HG03159 (cell line): ENCODE data around the gene ADRM1.

Source experiments
- ATAC-seq: cut with Tn5 transposase; IDR thresholded peaks from one replicate; pipeline ENCODE4 v1.9.1; 2021; ENCODE audit warnings: mild to moderate bottlenecking, moderate library complexity; ENCODE audit not compliant: unreplicated experiment

ADRM1 gene

GRCh38 chr20:62309198-62309944, 6.6 kb downstream of the ADRM1 start:
- no peak for ATAC-seq

- no peak for ATAC-seq
Observed at GRCh38 chr20:62309947-62310756, 7.4 kb downstream of the ADRM1 start.

- no peak for ATAC-seq
Observed at GRCh38 chr20:62310757-62311121, 7.9 kb downstream of the ADRM1 start.

GRCh38 chr20:62311150-62311549, 8.4 kb downstream of the ADRM1 start:
- ATAC-seq, result no peak

GRCh38 chr20:62311832-62312661, 9.2 kb downstream of the ADRM1 start:
- ATAC-seq, result no peak

GRCh38 chr20:62312662-62312977, 9.8 kb downstream of the ADRM1 start:
- no peak for ATAC-seq

- no peak for ATAC-seq
Observed at GRCh38 chr20:62313021-62313420, 10.2 kb downstream of the ADRM1 start.

DNA sequence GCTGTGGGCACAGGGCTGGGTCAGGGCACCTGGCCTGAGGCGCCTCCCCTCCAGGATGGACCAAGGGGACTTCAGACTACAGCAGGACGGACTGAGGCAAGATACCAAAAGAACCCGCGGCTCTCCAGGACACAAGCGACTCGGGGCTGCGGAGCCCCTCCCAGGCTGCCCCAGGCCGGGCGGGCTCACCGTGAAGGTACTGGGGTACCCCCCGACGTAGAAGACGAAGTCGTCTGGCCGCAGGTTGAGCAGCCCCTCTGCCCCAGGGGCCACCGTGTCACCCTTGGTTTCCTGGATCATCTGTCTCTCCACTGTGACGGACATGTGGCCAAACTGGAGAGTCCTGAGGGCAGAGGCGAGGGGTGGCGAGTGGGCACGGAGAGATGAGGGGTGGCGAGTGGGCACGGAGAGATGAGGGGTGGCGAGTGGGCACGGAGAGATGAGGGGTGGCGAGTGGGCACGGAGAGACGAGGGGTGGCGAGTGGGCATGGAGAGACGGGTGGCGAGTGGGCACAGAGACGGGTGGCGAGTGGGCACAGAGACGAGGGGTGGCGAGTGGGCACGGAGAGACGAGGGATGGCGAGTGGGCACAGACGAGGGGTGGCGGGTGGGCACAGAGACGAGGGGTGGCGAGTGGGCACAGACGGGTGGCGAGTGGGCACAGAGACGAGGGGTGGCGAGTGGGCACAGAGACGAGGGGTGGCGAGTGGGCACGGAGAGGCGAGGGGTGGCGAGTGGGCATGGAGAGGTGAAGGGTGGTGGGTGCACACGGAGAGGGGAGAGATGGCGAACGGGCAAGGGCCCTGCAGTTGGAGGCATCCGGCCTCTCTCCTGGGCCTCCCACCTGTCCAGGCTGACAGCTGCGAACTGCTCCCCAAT, 10.9 kb downstream of the ADRM1 start:
- ATAC-seq, result no peak

GRCh38 chr20:62314339-62314638, 11.5 kb downstream of the ADRM1 start:
- ATAC-seq, result no peak

GRCh38 chr20:62314711-62315302, 12.0 kb downstream of the ADRM1 start:
- no peak for ATAC-seq

DNA sequence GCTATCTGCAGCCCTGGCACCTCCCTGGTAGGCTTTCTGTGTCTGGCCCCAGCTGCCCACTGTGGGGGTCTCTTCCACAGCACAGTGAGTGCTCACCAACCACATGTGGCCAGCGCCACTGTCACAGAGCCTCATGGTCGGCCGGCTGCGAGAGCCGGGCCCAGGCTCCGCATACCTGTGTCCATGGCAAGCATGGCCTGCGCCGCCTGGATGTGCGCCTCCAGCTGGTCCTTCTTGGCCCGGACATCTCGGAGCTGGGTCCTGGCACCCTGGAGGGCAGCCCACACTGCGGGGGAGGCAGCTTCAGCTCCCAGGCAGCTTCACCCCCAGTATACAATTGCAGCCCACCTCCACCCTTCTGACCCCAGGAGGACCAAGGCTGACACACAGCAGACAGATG, 13.0 kb downstream of the ADRM1 start:
- ATAC-seq, result no peak

- no peak for ATAC-seq
Observed at GRCh38 chr20:62316331-62317166, 13.8 kb downstream of the ADRM1 start.

DNA sequence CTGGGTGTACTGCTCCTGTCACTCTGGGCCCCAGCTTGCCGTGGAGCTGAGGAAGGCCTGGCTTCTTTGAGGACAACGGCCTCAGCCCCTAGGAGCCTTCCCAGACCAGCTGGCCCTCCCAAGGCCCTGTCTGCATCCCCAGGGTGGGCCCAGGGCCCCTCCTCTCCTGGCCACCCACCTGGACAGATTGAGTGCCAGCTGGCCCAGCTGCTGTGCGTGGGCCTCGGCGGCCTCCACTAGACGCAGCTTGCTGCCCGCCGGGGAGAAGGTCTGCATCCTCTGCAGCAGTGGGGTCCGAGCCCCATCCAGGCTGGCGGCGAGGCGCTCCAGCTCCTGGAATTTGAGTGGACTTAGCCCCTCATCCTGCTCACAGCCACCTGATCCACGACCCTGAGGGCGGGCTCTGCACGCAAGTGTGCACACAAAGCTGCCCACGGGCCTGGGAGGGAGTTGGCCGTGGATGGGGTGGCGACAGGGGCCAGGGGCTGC, 14.4 kb downstream of the ADRM1 start:
- ATAC-seq, result no peak

GRCh38 chr20:62318400-62319345, 15.9 kb downstream of the ADRM1 start:
- no peak for ATAC-seq

- ATAC-seq, result no peak
Observed at GRCh38 chr20:62319346-62319909, 16.6 kb downstream of the ADRM1 start.

DNA sequence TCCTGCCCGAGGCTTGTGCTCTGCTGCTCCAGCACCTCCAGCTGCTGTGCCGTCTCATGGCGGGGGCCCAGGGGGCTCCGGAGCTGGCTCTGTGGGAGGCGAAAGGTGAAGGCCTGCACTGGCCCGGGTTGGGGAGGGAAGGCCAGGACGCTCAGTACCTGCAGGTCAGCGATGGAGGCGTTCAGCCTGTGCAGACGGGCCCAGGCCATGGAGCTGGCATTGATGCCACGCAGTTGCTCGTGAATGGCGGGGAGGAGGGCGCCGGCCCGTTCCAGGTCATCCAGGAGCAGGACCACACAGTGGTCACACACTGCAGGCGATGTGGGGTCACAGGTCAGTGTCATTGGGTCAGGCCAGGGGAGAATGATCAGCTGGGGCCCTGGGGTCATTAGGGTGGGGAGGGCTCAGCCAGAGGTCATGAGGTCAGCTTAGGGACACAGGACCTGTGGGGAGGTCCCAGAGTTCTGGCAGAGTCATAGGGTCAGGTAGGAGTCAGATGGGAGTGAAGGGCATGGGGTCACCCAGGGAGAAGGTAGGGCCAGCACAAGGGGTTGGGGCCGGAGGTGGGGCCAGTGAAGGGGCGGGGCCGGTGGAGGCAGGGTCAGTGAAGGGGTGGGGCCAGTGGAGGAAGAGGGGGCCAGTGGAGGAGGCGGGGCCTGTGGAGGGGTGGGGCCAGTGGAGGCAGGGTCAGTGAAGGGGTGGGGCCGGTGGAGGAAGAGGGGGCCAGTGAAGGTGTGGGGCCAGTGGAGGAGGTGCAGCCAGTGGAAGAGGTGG, 18.0 kb downstream of the ADRM1 start:
- no peak for ATAC-seq

- no peak for ATAC-seq
Observed at GRCh38 chr20:62321521-62321948, 18.7 kb downstream of the ADRM1 start.
